ENCODE data around the gene FNDC3B.

DNA sequence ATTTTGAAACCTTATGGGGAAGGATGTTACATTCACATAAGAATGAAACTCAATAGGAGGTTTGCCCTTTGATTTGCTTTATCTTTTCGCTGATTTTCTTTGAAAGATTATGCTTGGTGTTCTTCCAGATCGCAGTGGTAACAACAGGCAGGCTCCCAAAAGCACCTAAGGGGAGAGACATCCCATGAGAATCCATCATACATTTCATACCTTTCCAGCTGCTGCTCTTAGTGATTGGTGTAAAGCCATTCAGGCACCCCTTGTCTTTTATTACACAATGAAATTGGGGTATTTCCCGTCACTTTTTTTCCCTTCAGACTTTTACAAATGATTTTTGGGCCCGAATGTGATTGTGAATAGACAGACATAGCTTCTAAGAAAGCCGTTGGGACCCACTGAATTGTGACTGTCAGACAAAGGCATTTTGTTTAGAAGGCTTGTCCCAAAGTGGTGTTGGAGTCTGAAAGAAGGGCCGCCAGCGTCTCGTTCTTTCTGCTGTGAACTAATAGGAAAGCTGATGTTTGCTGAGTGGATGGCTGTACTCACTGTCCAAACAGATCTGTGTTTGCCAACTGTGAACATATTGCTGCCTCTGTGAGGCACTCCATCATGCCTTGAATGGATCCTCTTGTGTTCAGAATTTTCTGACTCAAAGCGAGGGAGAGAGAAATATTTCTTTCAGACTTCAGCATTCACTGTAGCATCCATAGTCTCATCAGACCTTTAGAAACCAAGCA is 164.3 kb downstream of the FNDC3B start:
- TF ChIP-seq GATA2 (IDR thresholded peaks at IDR 0.05; ENCODE audit: low read depth, low read length) (no peak), GATA3 (IDR thresholded peaks at IDR 0.05; ENCODE audit: low read depth, low read length) (no peak)
